ENCODE measurements around the gene HCFC1R1.

DNA sequence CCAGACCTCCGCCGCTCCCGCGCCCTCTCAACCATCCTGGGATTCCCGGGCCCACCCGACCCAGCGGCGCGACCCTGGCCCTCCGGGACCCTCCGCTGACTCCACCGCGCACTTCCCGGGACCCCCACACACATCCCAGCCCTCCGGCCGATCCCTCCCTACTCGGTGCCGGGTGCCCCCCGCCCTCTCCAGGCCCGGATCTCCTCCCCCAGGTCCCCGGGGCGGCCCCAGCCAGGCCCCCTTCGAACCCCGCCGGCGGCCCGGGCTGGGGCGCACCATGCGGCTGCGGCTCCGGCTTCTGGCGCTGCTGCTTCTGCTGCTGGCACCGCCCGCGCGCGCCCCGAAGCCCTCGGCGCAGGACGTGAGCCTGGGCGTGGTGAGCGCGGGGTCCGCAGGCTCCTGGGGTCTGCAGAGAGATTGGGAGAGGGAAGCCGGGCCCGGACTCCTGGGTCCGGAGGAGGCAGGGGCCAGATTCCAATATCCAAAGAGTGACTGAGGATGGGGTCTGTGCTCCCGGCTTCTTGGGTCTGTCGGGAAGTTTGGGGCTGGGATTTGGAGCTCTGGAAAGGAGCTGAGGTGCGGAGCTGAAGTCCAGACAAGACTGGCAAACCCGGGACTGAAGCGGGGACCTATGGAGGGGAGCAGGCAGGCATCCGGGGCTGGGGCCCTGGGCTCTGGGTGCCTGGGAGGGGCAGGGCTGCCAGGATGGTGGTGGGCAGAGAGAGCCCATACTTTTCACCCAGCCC, 23.1 kb upstream of the HCFC1R1 start:
- TF ChIP-seq POLR2A (IDR thresholded peaks at IDR 0.05): no peak
- TF ChIP-seq, protein P1, sequence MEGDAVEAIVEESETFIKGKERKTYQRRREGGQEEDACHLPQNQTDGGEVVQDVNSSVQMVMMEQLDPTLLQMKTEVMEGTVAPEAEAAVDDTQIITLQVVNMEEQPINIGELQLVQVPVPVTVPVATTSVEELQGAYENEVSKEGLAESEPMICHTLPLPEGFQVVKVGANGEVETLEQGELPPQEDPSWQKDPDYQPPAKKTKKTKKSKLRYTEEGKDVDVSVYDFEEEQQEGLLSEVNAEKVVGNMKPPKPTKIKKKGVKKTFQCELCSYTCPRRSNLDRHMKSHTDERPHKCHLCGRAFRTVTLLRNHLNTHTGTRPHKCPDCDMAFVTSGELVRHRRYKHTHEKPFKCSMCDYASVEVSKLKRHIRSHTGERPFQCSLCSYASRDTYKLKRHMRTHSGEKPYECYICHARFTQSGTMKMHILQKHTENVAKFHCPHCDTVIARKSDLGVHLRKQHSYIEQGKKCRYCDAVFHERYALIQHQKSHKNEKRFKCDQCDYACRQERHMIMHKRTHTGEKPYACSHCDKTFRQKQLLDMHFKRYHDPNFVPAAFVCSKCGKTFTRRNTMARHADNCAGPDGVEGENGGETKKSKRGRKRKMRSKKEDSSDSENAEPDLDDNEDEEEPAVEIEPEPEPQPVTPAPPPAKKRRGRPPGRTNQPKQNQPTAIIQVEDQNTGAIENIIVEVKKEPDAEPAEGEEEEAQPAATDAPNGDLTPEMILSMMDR (IDR thresholded peaks at IDR 0.05): no peak
